Stimulated activated CD4-positive, alpha-beta T cell treated with anti-CD3 and anti-CD28 coated beads, Interleukin-1b, Interleukin-23, amount 100 ng/mL, for 48 hours (primary cell): ENCODE data around the gene TLE4.
"Not testable (repeated sequence)": the region's sequence is repeated elsewhere in the genome, so short reads cannot be mapped to it uniquely, and the experiment has no call there.

ENCODE experiments used
- DNase-seq: peaks from one replicate; pipeline ENCODE4 v3.0.0-alpha.2; 2020

TLE4 gene

DNA sequence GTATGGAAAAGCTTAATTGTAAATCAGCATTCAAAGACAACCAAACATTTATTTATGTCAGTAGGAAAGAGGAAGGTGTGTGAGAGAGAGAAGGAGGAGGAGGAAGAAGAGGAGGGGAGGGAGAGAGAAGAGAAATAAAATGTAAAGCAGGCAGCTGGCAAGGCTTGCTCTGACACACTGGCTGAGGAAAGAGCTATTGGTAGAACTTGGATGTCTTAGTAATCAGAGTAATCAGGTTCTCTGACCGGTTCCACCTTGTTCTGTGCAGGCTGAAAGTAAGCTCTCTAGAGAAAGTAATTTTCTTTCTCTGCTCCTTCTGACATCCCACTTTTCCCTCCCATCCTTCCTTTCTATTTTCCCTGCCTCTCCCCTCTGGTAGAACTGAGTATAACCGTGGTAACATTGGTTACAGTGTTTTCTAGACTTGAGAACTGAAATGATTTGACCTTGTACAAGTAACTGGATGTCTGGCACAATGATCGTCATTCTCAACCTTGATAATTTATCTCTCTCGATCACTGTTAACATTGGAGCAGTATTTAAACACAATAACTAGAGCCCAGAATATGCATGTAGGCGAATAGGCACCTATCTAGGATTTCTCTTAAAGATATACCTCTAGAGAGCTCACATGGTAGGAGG, 33.3 kb downstream of the TLE4 start:
- no peak for DNase-seq

DNA sequence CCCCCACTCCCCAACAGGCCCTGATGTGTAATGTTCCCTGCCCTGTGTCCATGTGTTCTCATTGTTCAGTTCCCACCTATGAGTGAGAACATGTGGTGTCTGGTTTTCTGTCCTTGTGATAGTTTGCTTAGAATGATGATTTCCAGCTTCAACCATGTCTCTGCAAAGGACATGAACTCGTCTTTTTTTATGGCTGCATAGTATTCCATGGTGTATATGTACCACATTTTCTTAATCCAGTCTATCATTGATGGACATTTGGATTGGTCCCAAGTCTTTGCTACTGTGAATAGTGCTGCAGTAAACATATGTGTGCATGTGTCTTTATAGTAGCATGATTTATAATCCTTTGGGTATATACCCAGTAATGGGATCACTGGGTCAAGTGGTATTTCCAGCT, 34.8 kb downstream of the TLE4 start:
- not testable (repeated sequence) for DNase-seq

DNA sequence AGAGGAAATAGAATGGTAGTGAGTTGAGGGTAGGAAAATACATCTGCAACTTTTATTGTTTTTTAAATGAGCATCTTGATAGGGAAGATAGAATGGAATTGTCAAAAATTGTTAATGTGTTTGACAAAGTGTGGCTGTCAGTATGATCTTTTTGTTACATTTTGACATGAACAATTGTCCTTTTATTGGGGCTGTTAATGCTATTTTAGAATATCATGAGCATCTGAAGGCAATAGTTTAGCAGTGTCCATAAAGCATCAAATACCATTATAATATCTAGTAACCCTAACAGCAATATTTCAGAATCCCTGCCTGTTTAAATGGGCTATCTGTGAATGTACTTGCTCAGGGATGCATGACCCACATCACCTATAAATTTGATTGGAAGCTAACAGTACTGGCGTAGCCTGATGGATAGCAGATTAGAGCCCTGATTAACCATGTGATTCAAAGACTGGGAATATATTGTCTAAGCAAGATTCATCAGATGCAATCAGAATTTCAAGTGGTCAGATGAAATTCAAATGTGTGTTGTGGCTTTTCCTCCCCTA, 37.8 kb downstream of the TLE4 start:
- DNase-seq: no peak

DNA sequence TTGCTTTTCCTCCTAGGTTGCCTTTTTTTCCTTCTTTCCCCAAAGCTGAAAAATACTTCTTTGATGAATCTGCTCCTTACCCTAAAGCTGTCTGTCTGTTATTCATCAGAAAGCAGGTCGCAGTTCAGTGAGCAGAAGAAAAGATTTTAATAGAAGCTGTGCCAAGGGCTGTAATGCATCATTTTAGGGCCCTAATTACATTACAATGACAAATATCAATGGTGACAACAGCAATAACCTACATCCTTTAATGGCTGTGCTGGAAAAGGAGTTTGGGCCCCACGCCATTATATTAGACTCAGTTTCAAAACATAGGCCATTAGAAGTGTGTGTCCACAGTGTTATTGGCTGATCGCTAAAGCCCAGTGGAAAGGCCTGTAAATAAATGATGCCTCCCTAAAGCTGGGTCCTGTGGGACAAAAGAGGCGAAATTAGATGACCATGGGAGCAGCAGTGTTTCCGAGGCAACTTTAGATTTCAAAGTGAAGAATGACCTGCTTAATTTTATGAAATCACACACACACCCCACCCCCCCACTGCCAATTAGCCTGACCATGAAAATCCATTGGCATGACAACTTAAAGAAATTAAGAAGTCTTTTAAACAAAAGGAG, 38.4 kb downstream of the TLE4 start:
- DNase-seq: no peak

DNA sequence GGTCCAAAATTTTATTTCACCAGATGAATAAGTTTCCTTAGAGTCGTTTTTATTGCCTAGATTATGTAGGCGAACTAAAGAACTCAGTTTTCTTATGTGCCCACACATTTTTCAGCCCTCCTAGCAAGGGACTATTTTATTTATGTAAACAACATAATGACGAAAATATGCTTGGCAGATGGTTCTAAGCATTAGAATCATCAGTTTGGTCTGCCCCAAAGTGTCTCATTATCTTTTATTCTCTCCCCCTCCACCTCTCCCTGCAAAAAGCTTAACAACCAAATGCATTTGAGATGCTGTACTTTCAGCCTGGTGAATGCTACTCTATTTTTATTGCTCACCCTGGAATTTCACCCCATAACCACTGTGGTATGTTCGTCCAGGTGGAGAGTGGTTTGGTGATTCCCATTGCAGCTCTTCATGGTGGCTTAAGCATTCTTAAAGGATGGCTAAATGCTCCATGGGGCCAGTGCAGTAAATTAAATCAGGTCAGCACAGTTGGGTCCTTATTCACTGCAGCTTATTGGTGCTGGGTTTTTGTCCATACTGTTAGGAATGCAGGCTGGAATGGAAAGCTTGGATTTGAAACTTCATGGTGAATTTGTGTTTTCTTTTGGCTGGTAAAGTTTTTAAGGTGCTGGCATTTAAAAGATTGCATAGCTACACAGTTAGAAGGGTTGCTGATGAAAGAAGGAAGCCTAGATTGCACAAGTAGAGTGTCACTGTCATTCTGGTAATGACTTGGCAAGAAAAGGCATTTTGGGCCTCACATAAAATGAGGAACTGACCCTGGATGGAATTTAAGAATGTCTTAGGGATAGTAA, 39.2 kb downstream of the TLE4 start:
- DNase-seq: no peak

DNA sequence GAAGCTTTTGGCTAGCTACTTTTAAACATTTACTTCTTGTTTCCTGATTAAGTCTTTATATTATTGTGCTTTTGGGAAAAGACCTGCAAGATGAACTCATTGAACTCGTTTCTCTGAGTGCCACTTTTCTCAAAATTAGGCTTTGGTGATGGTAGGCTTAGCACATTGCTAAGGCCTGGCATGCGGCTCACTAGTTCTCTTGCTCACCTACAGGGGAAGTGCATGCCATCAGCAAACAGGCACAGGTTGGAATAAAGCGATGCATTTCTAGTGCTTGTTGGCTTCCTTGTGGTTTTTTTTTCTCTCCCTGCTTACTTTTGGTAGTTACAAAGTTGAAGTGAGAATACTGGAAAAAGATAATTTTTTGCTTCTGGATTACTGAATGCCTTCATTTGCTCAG, 41.4 kb downstream of the TLE4 start:
- no peak for DNase-seq

DNA sequence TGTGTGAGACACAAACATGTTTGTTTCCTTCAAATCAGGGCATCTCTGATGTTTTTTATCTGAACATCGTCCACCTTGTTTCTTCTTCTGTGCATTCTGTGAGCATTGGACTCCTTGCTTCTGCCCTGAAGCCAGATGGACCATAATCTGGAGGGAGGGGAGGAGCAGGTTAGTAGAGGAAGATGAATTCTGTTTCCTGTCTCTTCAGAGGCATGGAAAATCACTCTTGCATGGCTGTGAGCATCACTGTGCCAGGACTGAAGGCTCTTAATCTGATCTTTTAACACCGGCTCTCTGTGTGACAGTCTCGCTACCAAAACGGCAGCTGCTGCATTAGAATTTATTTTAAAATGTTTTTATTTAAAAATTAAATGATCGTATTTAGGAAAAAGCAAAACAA, 43.3 kb downstream of the TLE4 start:
- no peak for DNase-seq

DNA sequence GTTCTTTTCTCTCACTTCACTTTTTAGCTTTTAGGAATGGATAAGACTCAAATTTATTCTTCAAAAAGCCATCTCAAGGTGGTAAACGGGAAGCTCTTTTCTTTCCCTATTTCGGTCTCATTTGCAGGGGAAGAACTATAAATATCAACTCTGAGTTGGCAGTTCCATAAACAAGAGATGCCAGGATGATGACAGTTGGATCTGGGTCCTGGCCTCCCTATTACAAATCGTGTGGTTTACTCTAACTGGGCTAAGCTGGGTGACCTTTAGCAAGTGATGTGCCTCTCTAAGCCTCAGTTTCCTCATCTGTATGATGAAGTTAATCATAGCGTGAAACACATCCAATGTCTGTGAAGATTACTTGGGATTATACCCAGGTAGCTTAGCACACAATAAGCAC, 44.2 kb downstream of the TLE4 start:
- no peak for DNase-seq

DNA sequence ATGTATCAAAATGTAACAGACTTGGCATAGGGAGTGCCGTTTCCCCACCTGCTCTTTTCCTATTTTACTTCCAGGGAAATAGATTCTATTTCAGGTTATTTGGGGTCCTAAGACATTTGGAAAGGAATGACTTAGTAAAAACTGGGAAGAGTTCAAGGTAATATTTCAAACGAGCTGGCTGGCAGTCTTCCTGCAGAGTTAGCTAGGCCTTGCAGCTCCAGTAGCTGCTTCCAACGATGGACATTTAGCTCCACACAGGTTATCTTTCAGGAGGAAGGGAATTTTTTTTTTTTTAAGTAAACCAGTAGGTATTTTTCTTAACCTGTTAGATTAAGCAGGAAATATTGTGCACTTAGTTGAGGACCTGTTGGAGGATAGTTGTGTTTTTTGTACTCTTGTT, 45.2 kb downstream of the TLE4 start:
- DNase-seq: no peak

DNA sequence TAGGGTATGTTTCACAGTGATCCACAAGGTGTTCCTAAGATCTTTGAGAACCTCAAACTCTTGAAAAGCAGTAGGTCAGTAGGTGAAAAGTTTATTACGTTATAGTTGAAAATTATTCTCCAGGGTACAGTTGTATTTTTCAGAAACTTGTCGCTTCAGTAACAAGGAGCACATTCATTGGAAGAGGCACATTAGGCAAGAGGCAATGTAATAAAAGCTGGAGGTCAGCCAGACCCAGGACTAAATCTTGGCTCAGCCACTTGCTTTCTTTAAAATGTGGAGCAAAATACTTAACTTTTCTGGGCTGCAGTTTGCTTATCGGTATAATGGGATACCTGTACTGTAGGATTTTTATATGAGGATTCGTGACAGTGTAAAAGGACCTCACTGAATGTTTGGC, 45.6 kb downstream of the TLE4 start:
- DNase-seq: no peak

DNA sequence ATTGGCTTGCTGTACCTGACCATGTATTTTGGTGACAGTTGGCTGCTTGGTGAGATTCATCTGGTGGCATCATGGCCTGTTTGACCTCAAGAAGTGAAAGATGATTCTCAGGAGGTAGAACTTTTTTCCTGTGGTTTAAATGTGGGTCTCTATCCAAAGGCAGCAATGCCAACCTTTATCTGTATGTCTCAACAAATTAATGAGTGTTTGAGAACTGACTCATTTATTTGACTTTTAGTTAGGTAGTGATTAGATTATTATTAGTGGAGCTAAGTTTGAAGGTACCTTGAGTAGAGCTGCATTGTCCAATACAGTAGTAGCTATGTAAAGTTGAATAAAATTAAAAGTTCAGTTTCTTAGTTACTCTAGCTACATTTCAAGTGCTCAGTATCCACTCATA, 48.2 kb downstream of the TLE4 start:
- DNase-seq: no peak

DNA sequence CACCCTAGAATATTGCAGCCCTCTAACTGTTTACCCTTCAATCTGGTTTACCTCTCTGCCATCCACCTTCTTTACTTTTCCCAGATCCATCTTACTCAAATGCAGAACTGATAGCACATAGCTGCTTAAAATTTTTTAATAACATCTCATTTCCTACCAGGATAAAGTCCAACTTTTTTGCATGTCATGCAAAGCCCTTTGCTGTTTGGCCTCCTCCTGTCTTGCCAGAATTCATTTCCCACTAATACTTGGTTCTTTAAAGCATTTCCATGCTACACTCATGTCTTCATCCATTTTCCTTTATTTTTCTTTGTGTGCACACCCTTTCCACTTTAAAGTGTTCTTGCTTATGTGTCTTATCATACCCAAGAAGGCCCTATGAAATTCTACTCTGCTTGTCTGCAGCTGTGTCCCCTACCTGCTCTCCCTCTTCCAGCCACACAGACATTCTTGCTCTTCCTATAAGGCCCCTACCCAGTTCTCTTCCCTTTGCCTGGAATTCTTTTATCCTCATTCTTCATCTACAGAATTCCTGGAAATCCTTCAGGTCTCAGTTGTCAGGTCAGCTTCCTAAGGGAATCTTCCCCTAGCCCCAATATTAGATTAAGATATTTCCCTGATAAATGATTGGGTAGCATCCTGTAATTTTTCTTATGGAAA, 50.3 kb downstream of the TLE4 start:
- no peak for DNase-seq

DNA sequence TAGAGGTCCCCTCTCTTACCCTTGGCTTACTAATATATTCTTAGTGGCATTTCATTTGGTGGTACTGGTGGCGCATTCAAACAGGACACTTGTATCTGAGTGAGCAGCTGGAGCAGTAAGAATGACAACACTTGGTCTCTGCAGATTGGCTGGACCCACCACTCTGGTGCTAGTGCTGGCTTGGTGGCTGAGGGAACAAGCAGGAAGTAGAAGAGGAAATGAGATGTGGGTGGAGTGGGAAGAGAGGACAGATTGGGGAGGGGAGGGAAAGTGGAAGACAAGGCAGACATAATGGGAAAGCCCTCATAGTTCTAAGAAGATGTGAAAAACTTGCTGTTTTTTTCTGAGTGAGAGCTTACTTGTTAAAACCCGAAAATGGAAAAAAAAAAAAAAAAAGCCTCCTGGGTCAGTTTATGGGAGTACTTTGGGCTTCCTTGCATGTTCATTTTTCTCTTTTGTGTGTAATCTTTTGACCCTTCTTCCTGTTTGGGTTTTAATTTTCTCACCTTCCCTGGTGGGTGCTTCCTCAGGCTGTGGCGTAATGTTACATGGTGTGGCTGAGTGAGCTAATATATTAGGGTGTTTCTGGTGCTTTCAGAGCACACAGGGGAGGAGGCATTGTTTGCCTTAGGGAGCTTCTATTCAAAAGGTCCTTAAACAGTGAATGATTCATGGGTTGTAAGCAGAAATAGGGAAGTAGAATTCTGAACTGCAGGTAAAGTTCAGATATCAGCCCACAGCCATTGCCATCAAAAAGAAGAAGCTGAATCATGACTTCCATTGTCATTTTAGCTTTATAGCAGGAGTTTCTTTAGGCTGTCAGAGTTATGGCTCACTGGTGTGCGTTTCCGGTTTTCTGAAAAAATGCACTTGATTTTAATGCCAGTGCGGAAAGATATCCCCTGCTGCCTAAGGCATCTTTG, 52.3 kb downstream of the TLE4 start:
- peak; percentile 8 for DNase-seq

DNA sequence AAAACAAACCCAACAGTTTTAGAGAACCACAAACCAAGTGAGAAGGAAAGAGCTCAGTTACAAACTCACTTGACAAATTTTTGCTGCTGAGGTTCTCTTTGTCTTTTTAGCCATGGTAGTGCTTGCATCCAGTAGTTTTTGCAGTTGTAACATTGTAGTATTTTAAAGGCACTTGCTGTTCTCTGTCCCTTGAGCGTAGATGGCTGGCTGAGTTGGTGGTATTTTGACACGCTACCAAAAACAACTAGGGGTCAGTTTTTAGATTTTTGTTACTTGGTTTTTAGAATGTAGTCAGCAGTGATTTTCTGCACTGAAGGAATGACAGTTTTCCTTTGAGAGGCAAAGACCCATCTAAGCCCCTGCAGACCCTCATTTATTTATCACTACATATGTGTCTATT, 58.0 kb downstream of the TLE4 start:
- DNase-seq: no peak

DNA sequence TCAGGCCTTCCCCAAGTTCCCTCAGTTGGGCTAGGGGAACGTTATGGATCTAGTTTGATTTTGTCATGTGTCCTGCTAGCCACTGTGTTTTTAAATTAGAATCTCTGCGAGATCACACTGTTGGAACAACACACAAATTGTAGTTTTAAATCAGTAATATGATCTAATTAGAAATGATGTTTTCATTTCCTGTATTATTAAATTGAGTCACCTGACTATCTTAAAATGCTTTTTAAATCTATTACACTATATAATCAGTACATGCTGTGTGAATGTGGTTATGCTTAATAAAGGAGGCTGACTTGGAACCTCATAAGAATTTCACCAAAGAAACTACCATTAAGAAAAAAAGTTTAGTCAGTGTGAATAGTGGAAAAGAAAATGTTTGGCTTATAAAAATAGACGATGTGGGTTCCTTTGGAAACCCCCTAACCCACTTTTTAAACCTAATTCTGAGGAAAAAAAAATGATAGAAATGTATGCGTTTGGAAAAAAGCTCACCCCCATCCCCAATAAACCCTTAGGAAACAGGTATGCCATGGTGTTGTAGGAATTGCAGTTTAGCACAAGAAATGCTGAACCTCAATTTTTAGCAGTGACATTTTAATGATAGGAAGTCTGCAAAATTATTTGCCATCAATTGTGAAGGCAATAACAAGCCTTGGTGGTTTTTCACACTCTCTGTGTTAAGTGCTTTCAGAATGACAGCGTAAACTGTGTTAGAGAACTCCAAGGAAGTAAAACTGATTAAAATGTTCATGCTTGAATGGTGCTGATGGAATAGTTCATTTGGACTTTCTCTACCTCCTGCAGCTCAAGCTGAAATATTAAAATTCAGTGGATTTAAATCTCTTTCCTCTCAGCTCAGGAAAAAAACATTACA, 59.0 kb downstream of the TLE4 start:
- DNase-seq: no peak

DNA sequence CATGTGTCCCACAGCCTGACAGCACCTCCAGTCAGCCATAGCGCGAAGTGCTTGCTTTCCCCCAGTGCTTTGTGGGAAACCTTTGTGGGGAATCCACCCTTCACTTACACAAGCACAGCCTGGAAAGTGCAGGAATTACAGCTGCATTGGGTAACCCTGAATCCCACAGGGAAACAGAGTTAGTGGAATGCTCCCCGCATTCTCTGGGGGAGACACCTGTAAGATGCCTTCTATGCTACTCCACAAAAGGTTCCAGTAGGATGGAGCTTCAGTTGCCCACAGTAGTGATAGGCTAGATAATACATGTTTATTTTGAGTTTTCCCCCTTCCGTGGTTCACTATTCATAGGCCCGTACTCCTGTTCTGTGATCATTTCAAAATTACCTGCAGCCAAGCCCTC, 60.3 kb downstream of the TLE4 start:
- DNase-seq: no peak

DNA sequence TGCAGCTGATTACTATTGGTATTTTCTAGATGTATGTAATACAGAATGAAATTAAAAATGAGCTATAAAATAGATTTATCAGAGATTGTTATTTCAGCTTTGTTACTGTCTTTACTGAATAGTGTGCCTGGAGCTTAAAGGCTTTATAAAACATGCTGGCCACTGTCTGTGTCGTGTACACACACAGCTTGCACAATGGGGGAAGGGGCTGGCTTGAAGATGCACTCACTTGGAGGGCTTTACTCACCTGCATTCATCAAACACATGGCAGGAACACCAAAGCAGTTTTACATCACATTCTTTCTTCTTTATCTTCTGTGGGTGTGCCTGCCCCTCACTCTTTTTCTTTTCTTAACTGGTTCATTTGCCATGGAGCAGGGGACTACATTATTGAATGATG, 60.9 kb downstream of the TLE4 start:
- DNase-seq: no peak

DNA sequence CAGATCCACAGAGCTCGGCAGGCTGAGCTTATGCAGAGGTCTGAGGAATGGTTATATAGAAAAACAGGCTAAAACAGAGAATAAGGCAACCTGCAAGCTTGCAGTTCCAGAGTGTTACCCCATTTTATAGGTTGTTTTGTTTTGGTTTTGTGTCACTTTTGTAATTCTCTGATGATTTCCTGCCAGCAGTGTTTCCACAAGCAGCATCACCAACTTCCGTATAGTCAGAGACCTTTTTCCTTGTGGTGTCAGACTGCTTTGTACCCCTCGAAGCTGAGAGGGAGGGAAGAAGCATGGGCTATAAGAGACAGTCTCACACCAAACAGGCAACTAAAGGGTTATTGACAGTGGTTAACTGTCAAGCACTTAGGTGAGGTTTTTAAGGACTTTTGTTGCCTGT, 61.8 kb downstream of the TLE4 start:
- DNase-seq: no peak

DNA sequence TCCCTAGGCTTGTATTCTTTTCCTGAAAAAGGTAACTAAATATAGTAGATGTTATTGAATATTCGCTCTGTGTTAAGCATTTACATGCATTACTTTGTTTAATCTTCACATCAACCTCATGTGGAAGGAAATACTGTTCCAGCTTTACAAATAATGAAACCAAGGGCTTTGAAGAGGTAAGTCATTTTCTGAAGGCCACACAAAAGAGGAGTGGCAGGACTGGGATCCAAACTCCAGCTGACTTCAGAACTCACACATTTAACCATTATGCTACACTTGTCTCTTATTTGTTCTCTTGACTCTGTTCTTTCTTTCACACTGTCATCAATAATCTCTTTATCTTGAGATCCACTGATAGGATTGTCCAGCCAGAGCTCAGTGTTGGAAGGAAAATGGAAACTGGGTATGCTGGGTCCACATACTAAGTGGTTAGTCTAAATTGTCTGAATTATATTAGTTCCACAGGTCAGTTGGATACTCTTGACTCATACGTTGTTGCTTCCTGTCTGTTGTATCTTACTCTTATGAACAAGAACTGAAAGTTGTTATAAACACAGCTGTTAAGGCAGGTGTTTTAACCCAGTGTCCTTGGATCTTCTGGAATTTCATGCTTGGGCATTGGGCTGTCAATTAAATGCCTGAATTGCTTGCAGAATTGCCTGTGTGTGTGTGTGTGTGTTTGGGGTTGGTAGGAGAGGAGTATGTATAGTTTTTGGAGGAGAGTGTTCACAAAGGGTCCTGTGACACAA, 65.6 kb downstream of the TLE4 start:
- DNase-seq: no peak

DNA sequence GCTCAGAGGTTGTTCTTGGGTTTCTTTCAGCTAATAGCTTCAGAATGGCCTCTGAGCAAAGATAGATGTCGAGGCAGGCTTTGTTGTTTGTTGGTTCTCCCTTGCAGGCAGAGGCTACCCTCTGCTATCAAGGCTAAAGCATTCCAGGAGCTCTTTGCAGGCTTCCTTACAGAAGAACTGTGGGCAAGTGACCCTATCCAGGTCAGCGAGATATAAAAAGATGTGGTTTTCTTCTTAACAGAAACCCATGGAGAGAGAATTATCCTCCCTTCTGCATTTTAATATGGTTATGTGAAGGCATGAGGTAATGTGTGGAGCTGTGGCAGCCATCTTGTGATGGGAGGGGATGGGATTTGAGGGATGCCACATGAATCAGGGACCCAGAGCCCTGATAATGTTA, 67.0 kb downstream of the TLE4 start:
- DNase-seq: no peak

DNA sequence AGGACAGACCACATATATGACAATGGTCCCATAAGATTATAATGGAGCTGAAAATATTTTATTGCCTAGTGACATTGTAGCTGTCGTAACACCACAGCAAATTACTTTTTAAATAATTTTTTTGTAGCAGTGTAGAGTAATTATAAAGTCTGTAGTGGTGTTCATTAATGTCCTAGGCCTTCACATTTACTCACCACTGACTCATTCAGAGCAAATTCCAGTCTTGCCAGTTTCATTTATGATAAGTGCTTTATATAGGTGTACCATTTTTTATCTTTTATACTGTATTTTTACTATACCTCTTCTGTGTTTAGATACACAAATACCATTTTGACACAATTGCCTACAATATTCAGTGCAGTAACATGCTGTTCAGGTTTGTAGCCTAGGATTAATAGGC, 67.6 kb downstream of the TLE4 start:
- no peak for DNase-seq
